GM12801 (cell line): ENCODE results near the gene ACOXL.

ENCODE experiments used
- TF ChIP-seq, protein P1 (sequence below): IDR thresholded peaks from one replicate; pipeline ENCODE4 v1.5.1; 2011; ENCODE audit warnings: control low read depth; ENCODE audit not compliant: insufficient read length; ENCODE audit errors: extremely low read depth

Gene ACOXL

DNA sequence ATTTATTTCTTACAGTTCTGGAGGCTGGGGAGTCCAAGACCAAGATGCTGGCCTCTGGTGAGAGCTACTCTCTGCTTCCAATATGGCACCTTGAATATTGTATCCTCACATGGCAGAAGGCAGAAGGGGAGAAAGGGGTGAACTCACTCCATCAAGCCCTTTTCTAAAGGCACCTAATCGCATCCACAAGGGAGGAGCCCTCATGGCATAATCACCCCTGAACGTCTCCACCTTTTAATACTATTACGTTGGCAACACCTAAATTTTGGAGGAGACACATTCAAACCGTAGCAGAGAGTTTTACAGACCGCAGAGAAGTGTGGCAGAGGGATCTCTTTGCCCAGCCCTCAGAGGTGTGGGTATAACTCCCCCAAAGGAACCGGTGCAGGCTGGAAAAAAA is 245.8 kb downstream of the ACOXL start:
- TF ChIP-seq, protein P1, sequence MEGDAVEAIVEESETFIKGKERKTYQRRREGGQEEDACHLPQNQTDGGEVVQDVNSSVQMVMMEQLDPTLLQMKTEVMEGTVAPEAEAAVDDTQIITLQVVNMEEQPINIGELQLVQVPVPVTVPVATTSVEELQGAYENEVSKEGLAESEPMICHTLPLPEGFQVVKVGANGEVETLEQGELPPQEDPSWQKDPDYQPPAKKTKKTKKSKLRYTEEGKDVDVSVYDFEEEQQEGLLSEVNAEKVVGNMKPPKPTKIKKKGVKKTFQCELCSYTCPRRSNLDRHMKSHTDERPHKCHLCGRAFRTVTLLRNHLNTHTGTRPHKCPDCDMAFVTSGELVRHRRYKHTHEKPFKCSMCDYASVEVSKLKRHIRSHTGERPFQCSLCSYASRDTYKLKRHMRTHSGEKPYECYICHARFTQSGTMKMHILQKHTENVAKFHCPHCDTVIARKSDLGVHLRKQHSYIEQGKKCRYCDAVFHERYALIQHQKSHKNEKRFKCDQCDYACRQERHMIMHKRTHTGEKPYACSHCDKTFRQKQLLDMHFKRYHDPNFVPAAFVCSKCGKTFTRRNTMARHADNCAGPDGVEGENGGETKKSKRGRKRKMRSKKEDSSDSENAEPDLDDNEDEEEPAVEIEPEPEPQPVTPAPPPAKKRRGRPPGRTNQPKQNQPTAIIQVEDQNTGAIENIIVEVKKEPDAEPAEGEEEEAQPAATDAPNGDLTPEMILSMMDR, result no peak

DNA sequence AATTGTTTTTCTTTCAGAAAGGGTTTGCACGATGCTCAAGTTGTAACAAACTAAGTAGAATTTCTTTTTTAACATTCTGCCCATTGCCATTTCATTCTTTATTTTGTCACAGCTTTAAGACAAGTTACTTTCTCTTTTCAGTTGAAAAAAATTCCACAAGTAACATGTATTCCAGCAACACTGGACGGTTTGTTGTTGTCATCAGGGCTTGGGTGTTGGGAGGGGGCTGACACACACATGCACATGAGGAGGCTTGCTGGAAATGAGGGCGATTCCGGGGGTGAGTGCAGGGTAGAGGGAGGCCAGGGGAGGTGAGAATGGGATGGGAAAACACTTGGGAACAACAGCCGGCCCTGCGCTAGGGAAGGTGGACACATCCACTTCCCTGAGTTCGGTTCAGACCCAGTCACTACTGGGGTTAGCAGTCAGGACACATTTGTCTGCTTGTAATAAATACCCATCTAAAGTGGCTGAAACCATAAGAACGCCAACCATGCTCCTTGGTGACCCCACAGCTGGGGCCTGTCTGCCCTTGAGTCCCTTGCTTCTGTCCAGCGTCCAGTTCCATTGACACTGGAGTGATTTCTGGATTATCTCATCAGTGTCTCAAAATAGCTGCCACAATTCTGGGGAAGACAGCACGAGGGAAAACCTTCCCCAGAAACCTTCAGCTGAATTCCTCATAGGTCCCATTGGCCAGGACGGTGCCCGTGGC is 246.5 kb downstream of the ACOXL start:
- TF ChIP-seq, protein P1, result no peak

DNA sequence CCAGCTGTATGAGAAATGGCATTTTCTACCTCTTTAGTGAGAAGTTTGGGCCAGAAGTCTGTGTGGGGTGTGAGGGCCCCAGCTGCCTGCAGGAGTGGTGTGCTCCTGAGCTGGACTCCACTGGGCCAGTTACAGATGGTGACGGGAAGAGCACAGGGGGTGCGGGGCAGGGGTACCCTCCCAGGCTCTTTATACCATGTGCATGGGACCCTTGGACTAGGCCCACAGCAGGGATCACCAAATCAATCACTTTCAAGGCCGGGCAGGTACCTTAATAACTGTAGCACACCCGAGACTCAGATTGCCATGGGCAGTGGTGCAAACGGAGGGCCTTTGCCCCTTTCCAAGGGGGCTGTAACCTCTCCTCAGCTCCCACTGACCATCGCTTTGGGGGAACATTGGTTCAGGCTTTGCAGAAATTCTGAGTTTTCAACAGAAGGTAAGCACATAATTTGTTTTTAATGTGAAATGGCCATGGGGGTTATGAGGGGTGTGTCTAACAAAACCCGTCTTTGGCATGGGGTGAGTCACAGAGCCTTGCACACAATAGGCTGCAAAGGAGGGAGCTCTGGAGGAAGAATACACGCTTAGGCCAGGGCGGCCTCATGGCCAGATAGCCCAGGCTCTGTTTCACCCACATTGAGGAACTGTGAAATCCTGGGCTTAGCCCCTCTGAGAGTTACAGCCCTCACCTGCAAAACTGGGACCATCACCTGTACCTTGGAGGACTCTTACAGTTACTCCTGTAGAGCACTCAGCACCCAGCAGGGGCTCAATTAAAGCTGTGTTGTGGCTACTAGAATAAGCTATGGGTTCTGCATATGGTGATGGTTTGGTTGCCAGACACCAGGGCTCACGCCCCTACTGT is 247.3 kb downstream of the ACOXL start:
- TF ChIP-seq, protein P1, result no peak

DNA sequence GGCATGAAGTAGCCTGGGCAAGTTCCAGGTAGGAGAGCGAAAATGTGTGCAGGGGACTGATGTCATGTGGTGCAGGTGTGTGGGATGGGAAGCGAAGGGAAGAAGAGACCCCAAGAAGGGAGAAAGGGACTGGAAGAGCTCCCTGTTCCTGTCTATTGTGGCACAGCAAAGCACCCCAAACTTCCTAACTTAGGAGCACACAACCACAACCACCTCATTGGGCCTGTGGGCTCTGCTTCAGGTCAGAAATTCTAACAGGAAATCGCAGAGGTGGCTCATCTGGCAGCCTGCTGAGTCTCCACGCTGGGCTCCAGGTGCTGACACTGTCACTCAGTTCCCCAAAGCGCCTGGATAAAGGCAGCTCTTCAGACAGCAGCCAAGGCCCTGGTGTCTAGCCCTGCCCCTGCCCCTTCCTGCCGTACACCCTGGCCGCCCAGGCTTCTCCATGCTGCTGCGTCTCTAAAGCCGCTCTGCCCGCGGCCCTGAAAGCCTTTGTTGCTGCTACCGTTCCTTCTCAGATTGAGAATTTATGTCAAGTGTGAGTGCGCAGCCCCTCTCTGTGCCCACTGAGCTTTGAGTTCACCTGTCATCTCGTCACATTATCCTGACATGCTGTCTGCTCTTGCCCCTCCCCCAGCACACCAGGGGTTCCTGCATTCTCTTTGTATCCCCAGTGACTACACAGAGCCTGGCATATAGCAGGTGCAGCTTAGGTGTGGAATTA is 248.1 kb downstream of the ACOXL start:
- TF ChIP-seq, protein P1, result no peak

DNA sequence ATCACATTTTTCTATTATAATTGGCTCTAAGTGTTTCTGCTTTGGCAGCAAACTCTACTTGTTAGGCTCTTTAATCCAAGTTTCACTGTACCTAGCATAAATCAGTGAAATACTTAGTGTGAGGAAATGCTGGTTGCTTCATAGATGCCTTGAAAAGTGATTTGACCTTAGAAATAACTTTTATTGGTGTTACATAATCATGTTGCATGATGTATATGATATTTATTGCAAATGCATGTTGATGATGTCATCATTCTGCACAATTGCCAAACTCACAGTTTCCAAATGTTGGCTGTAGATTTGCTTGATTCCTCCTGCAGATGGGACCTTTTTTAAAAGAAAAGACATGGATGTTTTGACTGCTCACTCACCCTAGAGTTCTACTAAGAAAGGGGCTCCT is 250.8 kb downstream of the ACOXL start:
- TF ChIP-seq, protein P1, result no peak

DNA sequence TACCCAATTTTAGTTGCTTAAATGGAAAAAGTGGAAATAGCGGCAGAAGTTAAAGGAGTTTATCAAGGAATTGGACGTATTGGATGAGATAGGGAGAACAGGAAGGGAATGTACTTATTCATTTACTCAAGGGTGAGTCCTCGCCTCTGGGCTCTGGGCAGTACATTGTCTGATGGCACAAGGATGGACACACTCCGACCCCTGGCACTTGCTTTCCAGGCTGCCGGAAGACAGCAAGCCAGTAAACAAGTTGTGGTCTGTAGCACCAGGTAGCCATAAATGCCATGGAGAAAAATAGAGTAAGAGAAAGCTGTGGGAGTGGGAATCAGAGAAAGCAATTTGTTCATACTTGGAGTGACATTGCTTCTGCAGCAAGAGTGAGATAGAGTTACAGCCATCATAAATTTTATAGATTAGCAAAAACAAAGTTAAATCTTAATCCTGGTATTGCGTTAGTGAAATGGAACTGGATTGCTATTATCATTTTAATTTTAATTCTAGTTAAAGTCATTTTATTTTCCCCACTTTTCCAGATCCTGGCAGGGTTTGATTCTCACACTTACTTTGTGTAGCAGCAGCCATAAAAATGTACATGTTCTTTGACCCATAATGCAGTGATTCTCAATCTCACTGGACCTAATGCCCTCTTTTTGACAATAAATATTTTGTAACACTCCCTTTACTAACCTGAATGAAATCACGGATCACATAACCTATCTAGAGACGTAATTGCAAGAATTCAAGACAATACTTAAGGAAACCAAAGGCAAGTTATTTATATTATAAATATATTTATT is 252.5 kb downstream of the ACOXL start:
- TF ChIP-seq, protein P1, result no peak
